ENCODE measurements around the gene CERCAM. TPM values are rescaled to one million over a fixed set of nuclear protein-coding genes. Genes with fewer than 3 reads are reported as not detected.
"Not testable (repeated sequence)": the region's sequence is repeated elsewhere in the genome, so short reads cannot be mapped to it uniquely, and the experiment has no call there.

Gene CERCAM
- total and polyA plus RNA-seq, 2 donors from 2014 or later, result 19.7 to 25.5 TPM

DNA sequence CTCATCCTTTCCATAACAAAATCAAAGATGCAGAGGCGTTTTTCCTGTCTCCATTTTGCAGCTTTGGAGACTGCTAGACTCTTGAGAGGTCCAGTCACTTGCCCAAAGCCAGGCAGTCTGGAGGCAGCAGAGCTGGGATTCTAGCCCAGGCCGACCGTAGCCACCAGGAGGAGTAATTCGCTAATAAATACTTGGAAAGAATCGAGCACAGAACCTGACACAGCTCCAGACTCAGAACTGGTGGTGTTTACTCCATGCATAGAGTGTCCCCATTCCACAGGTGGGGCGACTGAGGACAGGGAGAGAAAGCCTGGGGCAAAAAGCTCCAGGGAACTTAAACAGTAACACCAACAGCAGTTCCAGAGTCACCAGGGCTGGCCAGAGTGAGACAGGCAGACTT lies 10.7 kb upstream of the CERCAM start:
- H3K4me1 ChIP-seq (ENCODE audit: control insufficient read depth in 2 of 3, insufficient read depth in 2 of 3, low read depth in 1 of 3, low read length in 3 of 3), result no peaks in the 10 kb centered on the region
- no peak overlapping the region for H3K4me3 ChIP-seq (ENCODE audit: low read length in 3 of 3)
- H3K36me3 ChIP-seq (ENCODE audit: control insufficient read depth in 2 of 3, insufficient read depth in 3 of 3, low read length in 3 of 3), result no peaks in the 10 kb centered on the region
- DNase-seq, result no peak
- H3K9me3 ChIP-seq (ENCODE audit: control insufficient read depth in 2 of 3, insufficient read depth in 1 of 3, low read length in 3 of 3), result no peaks in the 10 kb centered on the region
- TF ChIP-seq, protein P1, sequence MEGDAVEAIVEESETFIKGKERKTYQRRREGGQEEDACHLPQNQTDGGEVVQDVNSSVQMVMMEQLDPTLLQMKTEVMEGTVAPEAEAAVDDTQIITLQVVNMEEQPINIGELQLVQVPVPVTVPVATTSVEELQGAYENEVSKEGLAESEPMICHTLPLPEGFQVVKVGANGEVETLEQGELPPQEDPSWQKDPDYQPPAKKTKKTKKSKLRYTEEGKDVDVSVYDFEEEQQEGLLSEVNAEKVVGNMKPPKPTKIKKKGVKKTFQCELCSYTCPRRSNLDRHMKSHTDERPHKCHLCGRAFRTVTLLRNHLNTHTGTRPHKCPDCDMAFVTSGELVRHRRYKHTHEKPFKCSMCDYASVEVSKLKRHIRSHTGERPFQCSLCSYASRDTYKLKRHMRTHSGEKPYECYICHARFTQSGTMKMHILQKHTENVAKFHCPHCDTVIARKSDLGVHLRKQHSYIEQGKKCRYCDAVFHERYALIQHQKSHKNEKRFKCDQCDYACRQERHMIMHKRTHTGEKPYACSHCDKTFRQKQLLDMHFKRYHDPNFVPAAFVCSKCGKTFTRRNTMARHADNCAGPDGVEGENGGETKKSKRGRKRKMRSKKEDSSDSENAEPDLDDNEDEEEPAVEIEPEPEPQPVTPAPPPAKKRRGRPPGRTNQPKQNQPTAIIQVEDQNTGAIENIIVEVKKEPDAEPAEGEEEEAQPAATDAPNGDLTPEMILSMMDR (IDR thresholded peaks at IDR 0.05; ENCODE audit: borderline replicate concordance, extremely low read depth, insufficient read depth), result no peak
- intact Hi-C loops (cut with DNase I), result no loop called here
- no peaks in the 10 kb centered on the region for H3K27me3 ChIP-seq (ENCODE audit: control insufficient read depth, insufficient read depth, low read length)
- FAIRE-seq, result no peak
- H3K27ac ChIP-seq (ENCODE audit: low read depth in 2 of 2, low read length in 2 of 2), result no peak overlapping the region
- no peak overlapping the region for H3K9ac ChIP-seq (ENCODE audit: low read length in 3 of 3)

DNA sequence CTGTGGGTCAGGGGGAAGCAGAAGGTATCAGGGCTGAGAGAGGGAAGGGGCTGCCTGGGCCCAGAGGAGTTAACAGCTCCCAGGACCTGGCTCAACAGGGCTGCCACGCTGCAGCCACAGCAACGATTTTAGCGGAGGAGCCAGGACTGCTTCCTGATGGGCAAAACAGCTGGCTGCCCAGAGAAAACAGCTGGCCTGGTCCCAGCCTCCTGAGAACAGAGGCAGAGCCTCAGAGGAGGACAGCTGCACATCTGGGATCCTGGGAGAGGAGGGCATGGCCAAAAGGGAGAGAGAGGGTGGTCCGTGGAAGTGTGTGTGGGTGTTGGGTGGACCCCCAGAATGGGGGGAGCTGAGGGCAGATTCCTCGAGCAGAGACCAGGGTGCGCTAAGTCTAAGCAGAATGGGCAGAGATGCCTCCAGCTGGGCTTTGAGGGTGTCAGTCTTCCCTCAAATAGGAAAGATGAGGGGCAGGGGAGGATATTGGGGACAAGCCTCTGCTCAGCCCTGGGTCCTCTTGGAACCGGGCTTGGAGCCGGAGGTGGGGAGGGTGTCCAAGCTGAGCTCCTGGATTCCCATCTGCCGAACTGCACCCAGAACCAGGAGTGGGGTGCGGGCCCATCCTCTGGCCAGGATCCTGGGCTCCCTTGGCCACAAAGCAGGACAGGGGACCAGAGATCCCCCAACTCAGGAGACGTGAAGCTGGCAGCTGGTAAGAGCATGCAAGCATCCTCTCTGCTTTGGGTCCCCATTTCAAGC lies 9.1 kb upstream of the CERCAM start:
- Histone ChIP-seq H3K4me1 (ENCODE audit: control insufficient read depth in 2 of 3, insufficient read depth in 2 of 3, low read depth in 1 of 3, low read length in 3 of 3) (no peaks in the 10 kb centered on the region), H3K9ac (ENCODE audit: low read length in 3 of 3) (no peak overlapping the region), H3K9me3 (ENCODE audit: control insufficient read depth in 2 of 3, insufficient read depth in 1 of 3, low read length in 3 of 3) (no peaks in the 10 kb centered on the region), H3K36me3 (ENCODE audit: control insufficient read depth in 2 of 3, insufficient read depth in 3 of 3, low read length in 3 of 3) (no peaks in the 10 kb centered on the region), H3K27me3 (ENCODE audit: control insufficient read depth, insufficient read depth, low read length) (no peaks in the 10 kb centered on the region), H3K4me3 (ENCODE audit: low read length in 3 of 3) (no peak overlapping the region), H3K27ac (ENCODE audit: low read depth in 2 of 2, low read length in 2 of 2) (no peak overlapping the region)
- DNase-seq (no peak), FAIRE-seq (no peak)
- TF ChIP-seq, protein P1 (IDR thresholded peaks at IDR 0.05; ENCODE audit: borderline replicate concordance, extremely low read depth, insufficient read depth), result no peak
- intact Hi-C loops (cut with DNase I), result no loop called here

DNA sequence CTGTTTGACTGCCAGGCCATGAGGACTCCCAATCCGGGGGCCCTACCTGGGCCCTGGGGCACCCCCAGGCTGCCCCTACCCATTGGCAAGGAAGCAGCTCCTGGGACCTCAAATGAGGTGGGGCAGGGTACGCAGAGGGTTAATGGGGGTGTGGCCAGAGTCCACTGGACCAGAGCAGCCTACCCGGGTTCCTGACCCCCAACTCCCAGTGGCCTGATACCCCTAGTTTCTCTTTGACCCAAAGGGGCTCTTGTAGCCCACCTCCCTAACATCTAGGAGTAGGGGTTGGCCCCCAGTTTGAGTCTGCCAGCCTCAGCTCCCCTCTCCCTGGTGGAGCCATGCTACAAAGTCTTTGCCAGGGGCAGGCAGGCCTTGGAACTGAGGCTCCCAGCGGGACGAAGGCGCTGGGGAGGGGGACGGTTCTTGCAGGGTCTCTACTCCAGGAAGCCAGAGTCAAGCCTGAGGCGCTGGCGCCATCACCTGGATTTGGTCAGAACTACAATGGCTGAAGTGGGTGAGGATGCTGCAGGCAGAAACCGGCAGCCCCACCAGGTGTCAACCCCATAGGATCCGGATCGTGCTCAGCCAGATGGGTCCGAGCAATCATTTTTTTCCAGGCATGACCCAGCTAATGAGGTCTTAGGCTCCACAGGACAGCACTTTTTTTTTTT lies 8.4 kb upstream of the CERCAM start:
- TF ChIP-seq, protein P1 (IDR thresholded peaks at IDR 0.05; ENCODE audit: borderline replicate concordance, extremely low read depth, insufficient read depth), result peak; percentile 45
- Histone ChIP-seq H3K27ac (ENCODE audit: low read depth in 2 of 2, low read length in 2 of 2) (no peak overlapping the region), H3K4me1 (ENCODE audit: control insufficient read depth in 2 of 3, insufficient read depth in 2 of 3, low read depth in 1 of 3, low read length in 3 of 3) (no peaks in the 10 kb centered on the region), H3K9ac (ENCODE audit: low read length in 3 of 3) (no peak overlapping the region), H3K4me3 (ENCODE audit: low read length in 3 of 3) (no peak overlapping the region), H3K9me3 (ENCODE audit: control insufficient read depth in 2 of 3, insufficient read depth in 1 of 3, low read length in 3 of 3) (no peaks in the 10 kb centered on the region), H3K36me3 (ENCODE audit: control insufficient read depth in 2 of 3, insufficient read depth in 3 of 3, low read length in 3 of 3) (no peaks in the 10 kb centered on the region), H3K27me3 (ENCODE audit: control insufficient read depth, insufficient read depth, low read length) (no peaks in the 10 kb centered on the region)
- peak in 4 of 5 donors; percentile 82 to 88 (median 87) for DNase-seq
- no peak for FAIRE-seq
- intact Hi-C loops (cut with DNase I), result no loop called here

DNA sequence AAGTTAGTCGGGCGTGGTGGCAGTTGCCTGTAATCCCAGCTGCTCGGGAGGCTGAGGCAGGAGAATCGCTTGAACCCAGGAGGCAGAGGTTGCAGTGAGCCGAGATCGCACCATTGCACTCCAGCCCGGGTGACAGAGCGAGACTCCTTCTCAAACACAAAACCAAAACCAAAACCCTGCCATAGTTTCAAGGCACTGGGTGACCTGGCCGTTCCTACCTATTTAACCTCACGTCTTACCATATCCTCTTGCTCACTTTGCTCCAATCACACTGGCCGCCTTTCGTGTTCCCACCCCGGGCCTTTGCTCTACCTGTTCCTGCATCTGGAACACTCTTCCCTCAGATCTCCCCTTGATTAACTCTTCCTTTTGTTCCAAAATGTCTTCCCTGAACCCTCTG lies 6.9 kb upstream of the CERCAM start:
- H3K9ac ChIP-seq (ENCODE audit: low read length in 3 of 3), result not testable (repeated sequence)

More for the DNA sequence above, 6.9 kb upstream of the CERCAM start:
- FAIRE-seq; H3K36me3 ChIP-seq (ENCODE audit: control insufficient read depth in 2 of 3, insufficient read depth in 3 of 3, low read length in 3 of 3); DNase-seq; intact Hi-C loops (cut with DNase I); H3K27me3 ChIP-seq (ENCODE audit: control insufficient read depth, insufficient read depth, low read length); H3K4me3 ChIP-seq (ENCODE audit: low read length in 3 of 3); H3K4me1 ChIP-seq (ENCODE audit: control insufficient read depth in 2 of 3, insufficient read depth in 2 of 3, low read depth in 1 of 3, low read length in 3 of 3); H3K9me3 ChIP-seq (ENCODE audit: control insufficient read depth in 2 of 3, insufficient read depth in 1 of 3, low read length in 3 of 3); H3K27ac ChIP-seq (ENCODE audit: low read depth in 2 of 2, low read length in 2 of 2): not testable (repeated sequence)

Data from kidney (tissue), 14 donors.